K562 (cell line): Measurements from ENCODE around the gene KRT76. TPM values are rescaled to one million over a fixed set of nuclear protein-coding genes. Genes with fewer than 3 reads are reported as not detected.

Source experiments
- MGA ChIP-seq: fragments of 450-650 bp; IDR thresholded peaks from 2 replicates; pipeline ENCODE4 v1.6.1; 2016; ENCODE audit warnings: mild to moderate bottlenecking, moderate library complexity
- NFIX ChIP-seq: fragments of 250-450 bp; sonication (Bioruptor Pico); IDR thresholded peaks from 2 replicates; pipeline ENCODE4 v1.4.0; 2020; ENCODE audit warnings: low read depth, mild to moderate bottlenecking, moderate library complexity
- PCBP1 ChIP-seq: fragments of 200-400 bp; formaldehyde crosslinking; IDR thresholded peaks from 2 replicates; pipeline ENCODE4 v1.6.1; 2018; ENCODE audit warnings: mild to moderate bottlenecking, low read depth, low read length; ENCODE audit not compliant: poor library complexity, severe bottlenecking
- polyA plus RNA-seq, 8 experiments: library from polyadenylated mRNA; depleted of rRNA in 4 of 8; stranded (reverse) in 5 of 8; unstranded in 3 of 8; fragments of >200 nt; fragmentation: Nextera tagmentation in 2 of 8; fragmentation: Illumina TruSeq in 1 of 8; extraction: Ambion mirVana in 2 of 8; extraction: Trizol in 1 of 8; gene quantifications; 2 replicates each; pipeline versions ENCODE4 v1.2.1 to v1.2.3, GENCODE V29; 2011 to 2014; ENCODE audit warnings: inconsistent platforms in 1 of 8, missing spikeins in 1 of 8
- total RNA-seq, 7 experiments: library from RNA; depleted of rRNA in 6 of 7; stranded (reverse); fragments of >200 nt in 6 of 7; fragmentation: Illumina TruSeq in 2 of 7; extraction: Trizol in 2 of 7; gene quantifications; 2 replicates each; pipeline versions ENCODE4 v1.2.1 to v1.2.3, GENCODE V29; 2011 to 2021; ENCODE audit warnings: low replicate concordance in 1 of 7

KRT76 gene
- total and polyA plus RNA-seq, 9 of the 15 experiments (the other 6 are each of a cell fraction or from before 2014, with no cell fraction given): not detected

- no peak for TF ChIP-seq PCBP1
- TF ChIP-seq NFIX (CRISPR knock-in tag): no peak
- no peak for TF ChIP-seq MGA
- TF ChIP-seq, all 486 proteins: peak for 0
Measured at GRCh38 chr12:52726451-52726850, 50.7 kb downstream of the KRT76 start (continued).
